ENCODE measurements around the gene TGFB1.

TGFB1 gene

DNA sequence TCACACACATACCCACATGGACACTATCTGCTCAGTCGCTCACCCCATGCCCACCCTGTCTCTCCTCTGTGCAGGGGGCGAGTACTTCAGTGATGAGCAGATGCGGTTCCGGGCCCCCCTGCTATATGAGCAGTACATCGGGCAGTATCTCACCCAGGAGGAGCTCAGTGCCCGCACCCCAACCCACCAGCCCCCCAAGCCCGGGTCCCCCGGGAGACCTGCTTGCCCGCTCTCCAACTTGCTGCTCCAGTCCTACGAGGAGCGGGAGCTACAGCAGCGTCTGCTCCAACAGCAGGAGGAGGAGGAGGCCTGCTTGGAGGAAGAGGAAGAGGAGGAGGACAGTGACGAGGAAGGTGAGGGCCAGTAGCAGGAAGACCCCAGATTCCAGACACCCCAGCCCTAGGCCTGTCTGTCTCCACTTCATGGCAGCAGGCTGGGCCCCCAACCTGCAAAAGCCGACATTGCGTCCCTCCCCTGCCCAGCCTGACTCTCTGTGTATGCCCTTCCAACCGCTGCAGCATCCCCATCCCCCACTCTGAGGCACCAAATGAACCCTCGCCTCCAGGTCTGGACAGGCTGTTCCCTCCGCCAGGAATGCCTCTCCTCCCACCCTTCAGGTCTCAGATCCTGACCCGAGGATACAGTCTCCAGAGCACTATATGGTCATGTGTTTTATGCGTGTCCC lies 34.1 kb downstream of the TGFB1 start:
- no peak for DNase-seq

DNA sequence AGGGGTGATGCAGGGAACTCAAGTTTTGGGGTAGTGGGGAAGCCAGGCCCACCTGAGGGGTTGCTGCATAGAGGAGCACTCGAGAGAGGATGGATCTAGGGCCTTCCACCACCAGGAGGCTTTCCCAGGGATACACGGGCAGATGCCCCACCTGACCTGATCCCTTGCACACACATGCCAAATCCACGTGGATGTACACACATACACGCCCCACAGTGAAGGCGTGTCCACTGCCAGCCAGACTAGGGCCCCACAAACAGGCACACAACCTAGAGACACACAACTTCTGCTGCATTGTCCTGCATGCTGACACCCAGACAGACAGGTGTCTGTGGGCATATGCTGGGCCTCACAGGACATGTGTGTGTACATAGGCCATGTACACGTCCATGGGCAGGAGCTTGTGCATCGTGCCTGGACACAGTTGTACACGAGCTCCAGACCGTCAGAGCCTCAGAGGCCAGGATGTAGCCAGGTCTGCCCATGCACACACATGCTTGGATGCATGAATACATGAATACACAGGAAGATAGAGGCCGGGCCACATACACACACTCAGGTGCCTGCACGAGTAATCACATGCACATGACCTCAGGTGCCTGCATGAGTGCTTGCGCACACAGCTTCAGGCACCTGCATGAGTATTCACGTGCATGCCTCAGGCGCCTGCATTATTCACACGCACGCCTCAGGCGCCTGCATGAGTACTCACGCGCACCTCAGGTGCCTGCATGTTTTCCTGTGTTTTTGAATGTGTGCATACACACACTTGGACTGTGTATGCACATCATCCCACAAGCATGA lies 34.8 kb downstream of the TGFB1 start:
- no peak for DNase-seq

DNA sequence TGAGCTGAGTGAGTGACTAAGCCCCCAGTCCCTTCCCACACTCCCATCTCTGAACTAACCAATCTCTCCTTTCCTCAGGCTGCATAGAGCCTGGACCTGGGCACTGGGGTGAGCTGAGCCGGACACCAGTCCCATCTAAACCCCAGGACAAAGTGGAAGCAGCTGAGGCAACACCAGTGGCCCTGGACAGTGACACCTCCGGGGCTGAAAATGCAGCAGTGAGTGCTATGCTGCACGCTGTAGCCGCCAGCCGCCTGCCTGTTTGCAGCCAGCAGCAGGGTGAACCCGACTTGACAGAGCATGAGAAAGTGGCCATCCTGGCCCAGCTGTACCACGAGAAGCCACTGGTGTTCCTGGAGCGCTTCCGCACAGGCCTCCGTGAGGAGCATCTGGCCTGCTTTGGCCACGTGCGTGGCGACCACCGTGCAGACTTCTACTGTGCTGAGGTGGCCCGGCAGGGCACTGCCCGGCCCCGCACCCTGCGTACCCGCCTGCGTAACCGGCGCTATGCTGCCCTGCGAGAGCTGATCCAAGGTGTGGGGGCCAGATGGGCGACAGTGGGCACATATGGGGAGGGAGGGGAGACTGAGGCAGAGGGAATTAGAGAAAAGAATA lies 37.3 kb downstream of the TGFB1 start:
- no peak for DNase-seq

DNA sequence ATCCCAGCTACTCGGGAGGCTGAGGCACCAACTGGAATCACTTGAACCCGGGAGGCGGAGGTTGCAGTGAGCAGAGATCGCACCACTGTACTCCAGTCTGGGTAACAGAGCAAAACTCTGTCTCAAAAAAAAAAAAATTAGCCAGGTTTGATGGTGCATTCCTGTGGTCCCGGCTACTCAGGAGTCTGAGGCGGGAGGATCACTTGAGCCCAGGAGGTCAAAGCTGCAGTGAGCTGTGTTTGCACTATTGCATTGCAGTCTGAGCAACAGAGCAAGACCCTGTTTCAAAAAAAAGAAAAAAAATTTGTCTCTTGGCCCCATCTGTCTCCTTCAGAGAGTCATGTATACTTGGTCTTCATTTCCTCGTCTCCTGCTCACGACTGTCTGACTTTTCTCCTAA lies 42.1 kb downstream of the TGFB1 start:
- no peak for DNase-seq

DNA sequence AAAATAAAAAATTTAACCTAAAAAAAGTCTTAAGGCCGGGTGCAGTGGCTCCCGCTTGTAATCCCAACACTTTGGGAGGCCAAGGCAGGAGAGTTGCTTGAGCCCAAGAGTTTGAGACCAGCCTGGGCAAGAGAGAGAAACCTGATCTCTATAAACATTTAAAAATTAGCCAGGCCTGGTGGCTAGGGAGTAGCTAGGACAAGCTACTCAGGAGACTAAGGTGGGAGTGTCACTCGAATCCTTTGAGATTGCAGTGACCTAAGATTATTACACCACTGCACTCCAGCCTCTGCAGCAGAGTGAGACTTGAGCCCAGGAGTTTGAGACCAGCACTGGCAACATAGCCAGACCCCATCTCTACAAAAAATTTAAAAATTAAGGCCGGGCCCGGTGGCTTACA lies 42.6 kb downstream of the TGFB1 start:
- DNase-seq = no peak

DNA sequence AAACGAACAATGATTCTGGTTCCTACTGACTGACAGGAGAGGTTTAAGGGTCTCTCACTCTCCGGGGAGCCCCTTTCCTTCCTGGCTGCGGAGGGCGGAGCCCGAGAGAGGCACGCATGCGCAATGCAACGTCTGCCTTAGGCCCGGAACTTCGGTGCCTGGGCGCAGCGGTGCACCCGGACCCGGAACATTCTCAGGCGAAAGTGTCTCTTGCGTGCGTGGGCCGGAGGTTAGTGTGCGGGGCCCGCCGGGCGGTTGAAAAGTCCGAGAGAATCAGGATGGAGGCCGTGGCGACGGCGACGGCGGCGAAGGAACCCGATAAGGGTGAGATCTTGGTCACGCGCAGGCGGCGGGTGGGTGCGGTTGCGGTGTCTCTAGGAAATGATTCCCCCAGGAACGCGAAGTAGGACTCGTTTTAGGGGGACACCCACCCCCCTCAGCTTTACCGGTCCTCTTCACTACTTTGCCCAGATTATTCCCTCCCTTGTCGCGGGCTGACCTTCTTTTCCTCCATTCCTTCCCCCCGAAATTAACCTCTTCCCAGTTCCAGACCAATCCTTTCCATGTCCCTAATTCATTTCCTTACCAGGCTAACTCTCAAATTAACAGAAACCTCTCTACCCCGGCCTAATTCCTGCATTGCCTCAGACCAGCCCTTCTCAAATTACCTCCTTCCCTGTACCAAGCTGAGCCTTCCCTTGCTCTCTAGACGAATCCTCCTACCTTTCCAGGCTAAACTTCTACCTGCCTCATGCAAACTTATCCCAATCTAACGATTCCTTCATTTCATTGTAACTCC lies 43.5 kb downstream of the TGFB1 start, which contains the start of gene CCDC97:
Gene CCDC97 (plus strand): TSS at position 140 of the 799 bp plus-strand sequence. CDS start 139 bp downstream, at position 279.
- peak; percentile 92 for DNase-seq

DNA sequence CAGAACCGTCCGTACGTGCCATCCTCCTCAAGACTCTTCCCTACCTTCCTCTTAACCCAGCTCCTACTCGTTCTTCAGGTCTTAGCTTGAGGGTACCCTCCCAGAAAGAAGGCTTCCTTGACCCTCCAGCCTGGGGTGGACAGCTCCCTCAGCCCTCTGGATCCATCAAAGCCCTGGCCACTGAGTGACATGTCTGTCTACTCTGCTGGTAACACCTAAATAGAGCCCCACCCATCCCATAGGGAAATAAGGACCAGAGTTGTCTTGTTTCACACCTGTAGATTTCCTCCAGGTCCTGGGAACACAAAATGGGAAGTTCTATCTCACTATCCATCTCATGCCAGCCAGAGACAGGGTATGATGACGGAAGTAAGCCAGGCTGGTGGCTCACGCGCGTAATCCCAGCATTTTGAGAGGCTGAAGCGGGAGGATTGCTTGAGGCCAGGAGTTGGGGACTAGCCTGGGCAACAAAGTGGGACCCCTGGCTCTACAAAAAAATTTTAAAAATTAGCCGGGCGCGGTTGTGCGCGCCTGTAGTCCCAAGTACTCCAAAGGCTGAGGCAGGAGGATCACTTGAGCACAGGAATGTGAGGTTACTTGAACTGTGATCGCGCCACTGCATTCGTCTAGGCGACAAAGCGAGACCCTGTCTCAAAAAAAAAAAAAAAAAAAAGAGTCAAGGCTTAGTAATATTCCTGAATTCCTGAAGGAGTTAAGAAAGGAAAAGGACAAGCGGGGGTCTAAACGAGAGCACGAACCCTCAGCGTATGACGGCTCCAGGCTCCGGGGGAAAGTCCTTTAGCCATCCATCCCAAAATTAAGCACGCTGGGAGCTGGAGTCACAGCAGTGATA lies 44.3 kb downstream of the TGFB1 start:
- no peak for DNase-seq

DNA sequence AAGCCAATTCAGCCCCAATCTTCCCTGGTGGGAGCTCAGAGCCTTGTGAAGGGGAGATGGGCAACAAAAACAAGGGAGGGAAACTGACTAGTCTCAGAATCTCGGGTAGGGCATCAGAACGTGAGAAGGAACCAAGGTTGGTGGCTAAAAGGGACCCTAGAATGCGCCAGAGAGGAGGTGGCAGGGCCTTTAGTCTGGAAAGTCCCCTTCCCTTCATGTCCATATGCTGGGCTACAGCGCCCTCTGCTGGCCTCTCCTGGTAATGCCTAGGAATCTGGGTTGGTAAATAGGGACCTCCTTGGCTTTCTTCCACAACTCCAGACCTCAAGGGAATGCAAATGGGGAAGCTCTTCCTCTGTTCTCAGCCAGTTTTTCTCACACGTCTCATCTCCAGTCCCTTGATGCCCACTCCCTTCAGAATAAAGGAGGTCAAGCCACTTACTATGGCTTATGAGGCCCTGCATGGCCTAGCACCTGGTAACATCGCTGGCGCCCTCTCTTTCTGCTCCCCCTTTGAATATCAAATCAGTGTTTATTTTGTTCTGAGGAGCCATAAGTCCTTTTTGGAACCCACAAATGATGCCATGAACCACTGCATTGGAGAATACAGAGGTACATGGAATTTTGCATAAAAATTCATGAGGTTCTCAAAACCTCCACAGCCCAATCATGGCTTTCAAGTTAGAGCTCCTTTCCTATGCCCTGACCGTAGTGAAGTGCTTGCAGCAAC lies 45.1 kb downstream of the TGFB1 start:
- DNase-seq = peak; percentile 90

DNA sequence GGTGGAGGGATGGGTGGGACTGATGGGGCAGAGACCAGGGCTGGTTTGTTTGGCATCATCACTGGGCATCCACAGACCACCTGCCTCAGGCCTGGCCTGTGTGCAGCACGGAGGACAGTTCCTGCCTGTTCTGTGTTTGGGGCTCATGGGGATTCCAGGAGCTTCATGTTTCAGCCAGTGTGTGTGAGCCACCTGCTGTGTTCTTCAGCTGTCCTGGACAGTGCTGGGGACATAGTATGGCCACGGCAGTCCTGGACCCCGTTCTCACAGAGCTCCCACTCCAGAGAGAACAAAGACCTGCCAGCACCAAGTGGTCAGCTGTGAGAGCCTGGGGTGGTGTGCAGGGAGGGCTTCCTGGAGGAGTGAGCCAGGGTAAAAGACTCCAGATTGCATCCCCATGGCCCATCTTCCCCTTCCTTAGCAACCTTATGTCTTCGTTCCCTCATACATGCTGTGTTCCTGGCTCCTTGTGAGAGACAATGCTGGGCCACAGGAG lies 45.7 kb downstream of the TGFB1 start:
- DNase-seq = no peak

DNA sequence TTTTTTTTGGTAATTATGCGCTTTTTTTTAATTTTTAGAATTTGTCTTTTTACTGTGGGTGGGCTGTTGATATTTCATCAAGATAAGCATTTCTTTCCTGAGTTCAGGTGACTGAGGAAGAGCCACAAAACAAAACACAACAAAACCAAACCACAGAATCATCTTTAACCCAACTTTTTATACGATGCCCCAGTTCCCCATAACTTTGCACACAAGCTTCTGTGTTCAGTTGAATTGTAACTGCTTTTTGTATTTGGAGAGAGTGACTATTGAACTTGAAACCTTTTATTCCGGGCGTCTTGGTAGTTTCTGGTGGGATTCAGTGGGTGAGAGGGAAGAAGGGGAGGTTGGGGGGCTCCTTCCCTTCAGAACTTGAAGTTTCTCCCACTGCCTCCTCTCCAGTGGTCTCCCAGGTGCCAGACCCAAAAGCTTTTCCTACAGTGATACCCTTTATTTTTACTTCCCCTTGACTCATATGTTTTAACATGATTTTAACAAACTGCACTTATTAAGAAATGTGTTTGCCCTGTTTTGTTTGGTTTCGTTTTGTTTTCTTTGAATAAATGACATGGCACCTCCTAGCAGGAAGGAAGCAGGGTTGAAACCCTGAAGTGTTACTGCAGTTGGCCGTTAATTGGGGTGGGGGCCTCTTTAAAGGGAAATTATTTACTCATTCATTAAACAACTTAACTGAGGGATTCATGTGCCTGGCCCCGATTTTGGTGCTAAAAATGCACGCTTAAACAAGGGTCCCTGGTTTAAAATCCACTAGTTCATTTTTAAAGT lies 46.4 kb downstream of the TGFB1 start:
- no peak for DNase-seq

DNA sequence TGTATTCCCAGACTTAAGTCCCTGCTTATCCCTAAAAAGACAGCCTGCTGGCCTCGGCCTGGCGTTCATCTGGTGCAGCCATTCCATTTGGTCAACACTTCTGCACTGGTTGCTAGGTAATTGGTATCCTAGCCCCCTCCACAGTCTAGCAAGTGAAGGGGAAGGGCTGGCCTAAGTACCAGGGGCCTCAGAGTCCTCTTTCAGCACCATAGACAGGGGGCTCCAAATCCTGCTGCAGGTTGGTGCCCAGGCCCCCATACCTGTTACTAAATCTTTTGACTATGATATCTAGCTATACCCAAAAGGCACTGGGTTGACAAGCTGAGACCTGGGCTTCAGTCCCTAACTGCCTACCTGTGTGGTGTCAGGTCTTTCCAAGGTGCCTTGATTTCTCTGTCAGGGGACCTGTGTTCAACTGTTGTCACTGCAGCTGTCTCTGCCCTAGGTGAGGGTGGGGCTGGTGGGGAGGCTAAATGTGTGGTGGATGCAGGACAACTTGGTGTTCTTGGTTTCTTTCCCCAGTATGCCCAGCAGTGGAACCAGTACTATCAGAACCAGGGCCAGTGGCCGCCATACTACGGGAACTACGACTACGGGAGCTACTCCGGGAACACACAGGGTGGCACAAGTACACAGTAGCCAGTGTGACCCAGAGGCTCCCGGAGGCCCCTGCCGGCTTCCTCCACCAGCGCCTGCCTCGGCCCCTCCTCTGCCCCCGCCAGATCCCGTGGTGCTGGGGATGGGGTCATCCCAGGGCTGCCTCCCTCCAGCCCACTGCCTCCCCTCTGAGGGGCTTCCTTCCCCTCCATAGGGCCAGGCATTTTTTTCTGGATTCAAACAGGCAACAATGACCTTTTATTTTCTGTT lies 47.6 kb downstream of the TGFB1 start:
- DNase-seq = no peak

DNA sequence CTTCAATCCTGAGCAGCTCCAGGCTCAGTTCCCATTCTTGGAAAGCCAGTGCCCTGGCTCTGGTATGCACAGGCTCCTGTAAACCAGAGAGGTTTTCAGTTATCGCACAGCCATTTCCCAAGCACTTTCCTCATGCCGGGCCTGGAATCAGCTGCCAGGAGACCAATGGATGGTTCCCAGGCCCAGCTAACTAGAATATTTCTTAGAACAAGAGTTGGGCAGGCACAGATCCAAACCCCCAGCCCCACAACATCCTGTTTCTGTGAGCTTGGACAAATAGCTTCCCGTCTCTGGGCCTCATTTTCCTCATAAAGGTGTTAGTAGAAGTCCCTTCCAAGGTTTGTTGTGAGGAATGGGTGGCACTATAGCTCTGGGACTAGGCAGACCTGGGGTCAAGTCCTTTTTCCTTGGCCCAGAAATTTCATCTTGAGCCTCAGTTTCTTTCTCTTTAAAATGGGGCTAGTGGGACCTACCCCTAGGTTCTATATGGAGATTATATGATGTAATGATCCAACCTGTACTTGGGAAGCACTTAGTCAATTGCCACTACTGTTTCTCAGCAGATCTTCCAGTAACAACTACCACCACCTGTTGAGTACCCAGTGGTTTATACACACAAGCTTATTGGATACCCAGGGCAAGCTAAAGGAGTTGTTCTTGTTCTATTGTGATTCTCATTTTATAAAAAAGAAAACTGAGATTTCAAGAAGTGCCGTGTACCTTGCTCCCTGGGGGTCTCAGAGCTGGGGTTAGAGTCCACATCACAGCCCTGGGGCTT lies 48.8 kb downstream of the TGFB1 start:
- no peak for DNase-seq

DNA sequence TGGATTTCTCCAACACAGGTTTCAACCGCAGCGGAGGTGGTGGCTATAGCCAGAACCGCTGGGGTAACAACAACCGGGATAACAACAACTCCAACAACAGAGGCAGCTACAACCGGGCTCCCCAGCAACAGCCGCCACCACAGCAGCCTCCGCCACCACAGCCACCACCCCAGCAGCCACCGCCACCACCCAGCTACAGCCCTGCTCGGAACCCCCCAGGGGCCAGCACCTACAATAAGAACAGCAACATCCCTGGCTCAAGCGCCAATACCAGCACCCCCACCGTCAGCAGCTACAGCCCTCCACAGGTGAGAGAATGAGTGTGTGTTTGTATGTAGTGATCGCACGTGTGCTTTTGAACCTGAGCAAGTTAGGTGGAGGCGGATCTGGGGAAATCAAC lies 49.8 kb downstream of the TGFB1 start:
- no peak for DNase-seq

DNA sequence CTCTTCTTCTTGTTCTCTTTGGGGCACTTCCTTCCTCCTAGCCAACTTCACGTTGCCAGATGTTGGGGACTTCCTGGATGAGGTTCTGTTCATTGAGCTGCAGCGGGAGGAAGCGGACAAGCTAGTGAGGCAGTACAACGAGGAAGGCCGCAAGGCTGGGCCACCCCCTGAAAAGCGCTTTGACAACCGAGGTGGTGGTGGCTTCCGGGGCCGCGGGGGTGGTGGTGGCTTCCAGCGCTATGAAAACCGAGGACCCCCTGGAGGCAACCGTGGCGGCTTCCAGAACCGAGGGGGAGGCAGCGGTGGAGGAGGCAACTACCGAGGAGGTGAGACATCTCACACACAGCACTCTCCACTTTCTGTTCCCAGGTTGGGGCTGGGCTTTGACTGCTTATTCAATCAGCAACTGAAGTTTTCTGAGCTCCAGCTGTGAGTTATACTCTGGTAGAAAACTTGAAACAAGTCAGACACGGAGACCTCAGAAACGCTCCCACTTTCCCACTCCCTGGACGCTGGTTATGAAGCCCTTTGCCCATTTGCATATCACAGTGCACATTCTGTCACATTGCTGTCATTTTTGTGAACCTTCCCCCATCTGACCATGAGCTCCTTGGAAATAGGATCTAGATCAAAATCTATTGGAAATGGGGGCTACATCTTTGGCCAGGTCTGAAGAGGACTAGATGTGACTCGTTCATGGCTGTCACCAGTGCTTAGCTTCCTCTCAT lies 50.9 kb downstream of the TGFB1 start:
- DNase-seq = no peak

DNA sequence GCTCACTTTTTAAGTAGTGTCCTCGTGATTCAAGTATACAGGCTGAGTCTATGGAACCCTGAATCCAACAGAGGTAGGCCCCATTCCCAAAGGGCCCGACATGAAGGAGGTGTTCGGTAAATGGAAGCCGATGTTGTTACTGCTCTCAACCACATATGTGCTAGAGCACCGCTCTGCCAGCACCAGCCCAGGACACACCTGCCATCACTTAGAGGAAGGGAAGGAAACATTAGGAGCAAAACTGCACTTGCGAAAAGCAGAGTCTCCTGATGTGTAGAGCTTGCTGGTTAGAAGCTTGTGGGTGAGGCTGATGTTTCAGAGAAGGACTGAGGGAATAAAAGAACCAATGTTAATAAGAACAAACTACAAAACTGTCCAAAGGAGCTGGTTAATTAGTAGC lies 53.2 kb downstream of the TGFB1 start:
- no peak for DNase-seq

DNA sequence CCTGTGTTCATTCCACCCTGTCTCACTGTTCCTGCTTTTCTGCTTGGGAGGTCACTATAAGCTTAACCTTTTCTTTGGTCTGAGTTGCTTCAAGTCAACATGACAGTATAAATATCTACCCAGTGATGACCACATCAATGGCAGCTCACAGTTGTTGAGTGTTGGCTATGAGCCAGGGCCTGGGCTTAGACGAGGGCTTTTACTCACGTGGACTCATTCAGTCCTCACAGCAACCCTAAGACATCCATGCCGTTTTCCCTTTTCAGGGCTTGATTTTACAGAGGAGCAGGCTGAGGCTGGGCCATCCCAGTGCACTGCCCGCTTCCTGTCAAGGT lies 54.0 kb downstream of the TGFB1 start:
- peak; percentile 76 for DNase-seq

DNA sequence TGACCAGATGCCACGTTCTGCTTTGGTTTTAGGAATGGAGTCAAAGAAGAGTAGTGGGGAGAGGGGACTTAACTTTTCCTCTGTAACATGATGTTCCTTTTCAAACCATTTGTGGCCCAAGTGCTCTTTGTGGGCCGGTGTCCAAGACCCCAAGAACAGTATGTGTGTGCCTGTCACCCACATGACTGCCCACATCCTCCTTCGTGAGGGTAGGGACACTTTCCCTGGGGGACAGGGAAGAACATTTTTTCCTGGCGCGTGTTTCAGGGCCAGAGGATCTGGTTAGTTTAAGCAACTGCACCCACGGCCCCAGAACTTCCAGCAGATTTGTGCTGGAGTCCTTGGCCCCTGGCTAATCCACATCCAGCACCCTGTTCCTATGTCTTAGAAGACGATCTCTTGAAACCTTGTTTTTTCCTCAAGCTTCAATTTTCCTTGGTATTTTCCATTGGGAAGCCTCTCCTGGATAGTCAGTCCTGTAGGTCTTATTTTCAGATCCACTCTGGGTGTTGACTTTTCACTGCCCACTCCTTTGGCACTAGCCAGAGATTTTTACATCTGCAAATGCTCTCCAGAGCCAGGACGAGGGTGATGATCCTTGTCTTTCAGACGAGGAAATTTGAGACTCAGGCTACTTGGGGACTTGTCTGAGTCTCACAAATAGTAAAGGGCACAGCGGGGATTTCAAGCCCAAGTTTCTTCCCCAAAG lies 54.5 kb downstream of the TGFB1 start:
- DNase-seq = no peak
